Right hindlimb (tissue), 1 donor: ENCODE results near the gene ZNF547.
"Not testable (repeated sequence)": the region's sequence is repeated elsewhere in the genome, so short reads cannot be mapped to it uniquely, and the experiment has no call there.

Experiments used
- DNase-seq: peaks from one replicate; pipeline ENCODE4 v3.0.0-alpha.2; 2018

Gene ZNF547

GRCh38 chr19:57362997-57363687 lies at the start of gene ZNF547, which contains the start of gene TRAPPC2B:
ZNF547 (plus strand) TSS chr19:57363551; CDS start chr19:57368556, 5,005 bp downstream.
TRAPPC2B (plus strand) TSS chr19:57363551; CDS start chr19:57364834, 1,283 bp downstream.
- DNase-seq = peak; percentile 100

GRCh38 chr19:57314146-57314545 lies 49.2 kb upstream of the ZNF547 start:
- DNase-seq = no peak

- no peak for DNase-seq
These were observed 45.8 kb upstream of the ZNF547 start for GRCh38 chr19:57317503-57317902.

- no peak for DNase-seq
These were observed 43.5 kb upstream of the ZNF547 start for GRCh38 chr19:57319869-57320179.

DNA sequence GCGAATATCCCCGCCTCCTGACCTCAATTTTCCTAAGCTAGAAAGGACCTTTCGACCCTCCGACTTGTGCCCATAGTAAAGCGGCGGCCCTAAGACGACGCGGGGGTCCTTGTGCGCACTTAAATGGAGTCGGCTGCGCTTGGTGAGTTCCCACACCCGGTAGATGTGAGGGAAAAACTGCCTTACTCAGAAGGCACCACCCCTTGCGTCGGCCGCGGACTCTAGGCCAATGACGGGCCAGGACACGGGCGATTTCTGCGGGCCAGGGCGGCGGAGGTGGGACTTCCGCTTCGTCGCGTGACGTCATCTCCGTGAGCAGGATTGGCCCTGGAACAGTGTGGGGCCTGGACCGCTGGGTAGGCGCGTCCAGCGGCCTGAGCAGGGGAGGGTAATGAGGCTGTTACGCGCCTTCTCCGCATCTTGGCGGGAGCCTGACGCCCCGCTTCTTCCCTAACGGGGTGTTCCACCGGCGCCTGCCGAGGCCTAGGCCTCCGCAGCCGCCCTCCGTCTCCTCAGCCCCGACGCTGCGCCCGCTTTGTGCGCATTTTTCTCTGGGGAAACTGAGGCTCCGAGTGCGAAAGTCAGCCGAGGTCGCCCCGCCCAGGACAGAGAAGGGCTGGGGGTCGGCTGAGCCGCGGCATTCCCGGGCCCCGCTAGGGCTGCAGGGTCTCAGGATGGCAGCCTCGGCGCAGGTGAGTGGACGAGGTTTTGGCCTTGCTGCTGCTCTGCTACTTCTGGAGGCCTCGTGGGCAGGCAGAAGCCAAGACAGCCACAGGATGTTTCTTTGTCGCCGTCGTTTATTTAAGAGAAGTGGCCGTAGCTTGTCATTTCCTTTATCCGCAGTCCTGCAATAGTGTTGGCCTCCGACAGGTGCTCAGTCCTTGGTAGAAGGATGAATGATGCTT lies 42.9 kb upstream of the ZNF547 start, which contains the start of gene ZNF543:
Gene ZNF543 (plus strand): TSS at position 293 of the 905 bp plus-strand sequence. CDS start 382 bp downstream, at position 675.
- peak; percentile 98 for DNase-seq

DNA sequence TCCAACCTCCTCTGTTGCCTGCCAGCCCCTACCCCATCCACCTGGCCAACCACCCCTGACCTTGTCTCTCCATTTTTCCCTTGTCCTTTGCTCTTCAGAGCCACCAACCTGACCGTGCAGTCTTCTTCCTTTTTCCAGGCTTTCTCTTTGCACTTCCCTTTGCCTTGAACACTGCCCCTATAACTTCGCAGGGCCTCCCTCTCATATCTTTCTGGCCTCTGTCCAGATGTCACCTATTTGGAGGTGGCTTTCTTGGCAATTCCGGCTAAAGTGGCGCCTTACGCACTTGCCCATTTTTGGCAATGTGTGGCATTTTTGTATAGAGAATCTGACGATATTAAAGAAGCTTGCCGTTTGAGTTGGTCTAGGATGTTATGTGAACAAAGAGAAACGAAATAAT lies 42.2 kb upstream of the ZNF547 start:
- no peak for DNase-seq

DNA sequence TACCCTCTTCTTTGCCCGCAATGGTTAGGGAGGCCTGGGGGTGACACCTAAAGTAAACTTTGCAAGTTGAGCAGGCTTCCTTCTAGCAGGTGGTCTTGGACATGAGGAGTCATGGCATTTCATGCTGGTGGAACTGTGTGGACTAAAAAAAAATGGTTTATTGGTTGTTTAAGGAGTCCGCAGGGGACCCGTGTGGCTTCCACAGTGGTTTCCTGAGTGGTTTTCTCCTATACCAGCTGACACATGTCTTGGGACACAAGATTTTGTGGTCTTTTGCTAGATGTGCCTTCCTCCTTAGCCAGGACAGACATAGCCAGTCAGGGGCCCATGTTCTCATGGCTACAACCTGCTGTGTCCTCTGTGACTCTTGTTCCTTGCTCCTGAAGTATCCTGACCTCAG lies 41.6 kb upstream of the ZNF547 start:
- no peak for DNase-seq

DNA sequence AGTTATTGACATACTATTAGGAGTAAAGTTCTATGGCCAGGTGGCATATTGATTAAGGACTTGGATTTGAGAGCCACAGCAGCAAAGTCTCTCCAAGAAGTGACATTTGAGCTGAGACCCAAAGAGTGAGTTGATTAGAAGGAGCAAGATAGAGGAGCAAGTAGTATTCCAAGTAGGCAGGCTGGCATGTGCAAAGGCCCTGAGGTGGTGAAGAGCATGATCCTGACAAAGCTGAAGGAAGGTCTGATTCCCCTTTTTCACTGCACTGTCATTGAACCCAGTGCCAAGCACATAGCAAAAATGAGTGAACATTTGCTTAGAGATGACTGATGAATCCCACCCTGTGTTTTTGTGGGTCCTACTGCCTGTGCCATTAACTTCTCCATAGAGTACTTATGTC lies 38.4 kb upstream of the ZNF547 start:
- DNase-seq = no peak

GRCh38 chr19:57327993-57328392 lies 35.4 kb upstream of the ZNF547 start:
- no peak for DNase-seq

DNA sequence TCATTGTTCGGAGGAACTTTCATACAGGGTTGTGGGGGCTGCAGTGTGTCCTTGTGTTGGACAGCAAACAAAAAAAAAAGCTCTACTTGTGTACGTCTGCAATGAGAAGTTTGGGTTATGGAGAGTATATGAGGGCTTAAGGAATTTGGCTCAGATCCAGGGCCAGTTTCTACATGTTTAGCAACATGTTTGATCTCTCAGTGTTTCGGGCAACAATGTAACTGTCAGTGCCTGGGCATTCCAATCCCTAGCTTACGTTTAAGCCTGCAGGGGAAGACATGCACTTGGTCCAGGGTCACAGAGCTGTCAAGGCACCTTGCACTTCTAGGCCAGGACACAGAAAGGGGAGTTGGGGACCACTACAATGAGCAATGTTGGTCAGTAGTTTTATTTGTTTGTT lies 29.2 kb upstream of the ZNF547 start:
- DNase-seq = no peak

DNA sequence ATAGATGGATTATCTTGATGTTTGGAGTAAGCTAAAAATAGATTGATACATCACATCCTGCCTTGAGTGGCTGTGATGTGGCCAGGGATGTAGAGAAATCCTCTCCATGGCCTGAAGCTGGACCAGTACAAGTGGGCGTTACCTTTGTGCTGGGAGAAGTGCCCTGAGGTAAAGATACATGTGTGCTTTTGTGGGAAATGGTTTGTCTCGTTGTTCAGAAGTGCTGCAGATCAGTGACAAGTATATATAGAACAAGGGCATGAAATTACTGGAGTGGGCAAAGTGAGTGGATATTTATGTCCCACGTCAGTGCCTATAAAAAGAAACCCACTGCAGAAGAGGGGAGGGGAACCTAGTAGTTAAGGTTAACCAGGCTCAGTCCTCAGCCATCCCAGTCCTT lies 24.5 kb upstream of the ZNF547 start:
- DNase-seq = peak; percentile 25

- DNase-seq = no peak
These were observed 20.8 kb upstream of the ZNF547 start for GRCh38 chr19:57342582-57342981.

DNA sequence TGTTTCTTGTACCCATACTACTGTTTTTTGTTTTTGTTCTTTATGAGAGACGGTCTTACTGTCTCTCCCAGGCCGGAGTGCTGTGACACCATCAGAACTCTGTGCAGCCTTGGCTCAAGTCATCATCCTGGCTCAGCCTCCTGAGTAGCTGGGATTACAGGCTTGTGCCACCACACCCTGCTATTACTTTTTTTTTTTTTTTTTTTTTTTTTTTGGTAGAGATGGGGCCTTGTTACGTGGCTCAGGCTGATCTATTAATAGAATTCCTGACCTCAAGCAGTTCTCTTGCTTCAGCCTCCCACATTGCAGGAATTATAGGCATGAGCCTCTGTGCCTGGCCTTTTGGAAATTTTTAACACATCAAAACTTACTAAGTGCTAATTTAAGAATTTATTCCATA lies 15.2 kb upstream of the ZNF547 start:
- no peak for DNase-seq

DNA sequence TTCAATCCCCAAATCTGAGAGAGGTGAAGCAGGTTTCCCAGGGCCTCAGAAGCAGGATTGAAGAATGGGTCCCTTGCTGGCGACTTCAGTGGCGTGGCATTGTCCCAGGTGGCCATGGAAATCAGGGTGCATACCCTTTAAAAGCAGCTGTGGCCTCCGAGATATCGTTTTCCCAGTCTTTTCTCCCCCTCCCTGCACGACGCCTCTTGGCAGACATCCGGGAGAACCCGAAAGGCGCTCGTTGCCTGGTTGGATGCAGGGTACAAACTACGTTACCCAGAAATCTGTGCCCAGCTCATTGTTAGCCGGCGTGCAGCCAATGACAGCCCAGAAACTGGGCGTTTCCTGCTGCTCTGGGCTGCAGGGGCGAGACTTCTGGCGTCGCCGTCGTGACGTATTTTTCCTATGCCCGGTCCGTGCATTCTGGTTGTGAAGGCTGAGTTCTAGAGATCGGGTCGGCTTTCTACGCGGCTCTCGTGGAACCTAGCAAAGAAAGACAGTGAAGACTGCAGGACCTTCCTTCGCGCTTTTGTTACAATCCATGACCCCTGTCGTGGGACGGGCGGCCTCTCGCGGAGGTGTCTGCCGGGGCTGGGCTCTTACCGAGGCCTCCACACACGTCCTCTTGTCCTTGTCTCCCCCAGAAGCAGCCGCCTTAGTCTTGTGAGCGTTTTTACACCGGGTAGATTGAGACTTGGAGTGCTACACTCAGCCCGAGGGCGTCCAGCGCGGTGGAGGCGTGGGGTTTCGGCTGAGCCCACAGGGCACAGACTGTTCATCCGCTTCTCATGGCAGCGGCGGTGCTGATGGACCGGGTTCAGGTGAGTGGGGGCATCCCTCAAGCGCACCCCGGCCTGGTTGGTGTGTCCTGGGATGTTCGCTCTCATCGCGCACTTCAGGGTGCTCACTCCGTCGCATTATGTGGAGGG lies 12.2 kb upstream of the ZNF547 start, which contains the start of gene ZNF304:
Gene ZNF304 (plus strand): TSS at position 395 of the 929 bp plus-strand sequence. CDS start 394 bp downstream, at position 789.
- DNase-seq = peak; percentile 98

GRCh38 chr19:57351867-57352266 lies 11.5 kb upstream of the ZNF547 start:
- DNase-seq = no peak

GRCh38 chr19:57355916-57356315 lies 7.4 kb upstream of the ZNF547 start:
- no peak for DNase-seq

- DNase-seq = no peak
These were observed 5.9 kb upstream of the ZNF547 start for GRCh38 chr19:57357406-57357805.

GRCh38 chr19:57359300-57359699 lies 4.1 kb upstream of the ZNF547 start:
- no peak for DNase-seq

DNA sequence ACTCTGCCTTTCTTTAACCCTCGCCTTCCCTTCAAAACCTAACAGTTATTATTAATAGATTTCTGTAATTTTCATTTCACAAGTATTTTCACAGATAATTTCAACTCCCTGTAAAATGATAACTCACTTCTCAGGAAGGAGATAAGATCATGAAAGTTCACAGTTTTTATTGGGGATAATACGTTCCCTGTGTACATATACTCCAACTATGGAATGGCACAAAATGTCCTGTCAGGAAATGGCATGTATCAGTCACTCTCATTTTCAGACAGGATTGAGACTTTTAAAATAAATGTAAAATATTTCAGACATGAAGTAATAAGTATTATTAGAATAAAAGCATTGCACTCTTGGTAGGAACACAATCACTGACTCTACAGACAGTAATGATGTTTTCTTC lies 932 bp upstream of the ZNF547 start:
- DNase-seq = no peak

GRCh38 chr19:57363688-57364181 lies 384 bp downstream of the ZNF547 start:
- DNase-seq = no peak

- DNase-seq = no peak
These were observed 3.4 kb downstream of the ZNF547 start for GRCh38 chr19:57366776-57367175.

- no peak for DNase-seq
These were observed 10.8 kb downstream of the ZNF547 start for GRCh38 chr19:57374179-57374578.

DNA sequence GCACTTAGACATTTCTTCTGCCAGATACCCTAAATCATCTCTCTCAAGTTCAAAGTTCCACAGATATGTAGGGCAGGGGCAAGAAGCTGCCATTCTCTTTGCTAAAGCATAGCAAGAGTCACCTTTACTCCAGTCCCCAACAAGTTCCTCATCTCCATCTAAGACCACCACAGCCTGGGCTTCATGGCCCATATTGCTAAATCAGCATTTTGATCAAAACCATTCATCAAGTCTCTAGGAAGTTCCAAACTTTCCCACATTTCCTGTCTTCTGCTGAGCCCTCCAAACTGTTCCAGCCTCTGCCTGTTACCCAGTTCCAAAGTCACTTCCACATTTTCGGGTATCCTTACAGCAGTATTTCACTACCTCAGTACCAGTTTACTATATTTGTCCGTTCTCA lies 11.3 kb downstream of the ZNF547 start:
- DNase-seq = not testable (repeated sequence)
